NB4 (cell line): Measurements from ENCODE around the gene NIM1K.
"Not testable (repeated sequence)": the region's sequence is repeated elsewhere in the genome, so short reads cannot be mapped to it uniquely, and the experiment has no call there.

Source experiments
- DNase-seq: peaks from one replicate; pipeline ENCODE4 v3.0.0; 2010; ENCODE audit warnings: low read depth
- H3K4me3 ChIP-seq: one replicate; pipeline ENCODE4 v1.5.1; 2011; ENCODE audit warnings: mild to moderate bottlenecking, low read depth, low read length, moderate library complexity
- MYC ChIP-seq: IDR thresholded peaks from 2 replicates; pipeline ENCODE4 v1.6.1; 2011; ENCODE audit warnings: low read depth, low read length
- POLR2A ChIP-seq: IDR thresholded peaks from 2 replicates; pipeline ENCODE4 v1.6.1; 2011; ENCODE audit warnings: mild to moderate bottlenecking; ENCODE audit not compliant: insufficient read length; ENCODE audit errors: extremely low read depth
- TF ChIP-seq, protein P1 (sequence below): IDR thresholded peaks from one replicate; pipeline ENCODE4 v1.5.1; 2012; ENCODE audit warnings: low read depth, low read length
- TF ChIP-seq, protein P2 (sequence below): IDR thresholded peaks from 2 replicates; pipeline ENCODE4 v1.6.1; 2011; ENCODE audit warnings: low read depth, low read length

NIM1K gene

DNA sequence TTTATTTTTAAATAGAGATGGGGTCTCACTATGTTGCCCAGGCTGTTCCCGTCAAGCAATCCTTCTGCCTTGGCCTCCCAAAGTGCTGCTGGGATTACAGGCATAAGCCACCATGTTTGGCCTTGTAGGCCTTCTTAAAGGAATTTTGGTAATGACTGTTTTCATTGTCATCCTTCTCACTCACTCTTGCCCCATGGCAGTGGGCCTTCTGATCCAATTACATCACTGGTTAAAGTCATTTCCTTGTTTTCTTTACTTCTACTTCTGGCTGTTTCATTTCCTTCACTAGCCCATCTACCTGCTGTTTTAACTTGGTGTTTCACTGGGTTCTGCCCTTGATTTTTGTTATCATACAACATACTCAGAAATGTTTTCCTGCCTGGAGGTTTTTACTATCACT lies 20.1 kb upstream of the NIM1K start:
- TF ChIP-seq, protein P1, sequence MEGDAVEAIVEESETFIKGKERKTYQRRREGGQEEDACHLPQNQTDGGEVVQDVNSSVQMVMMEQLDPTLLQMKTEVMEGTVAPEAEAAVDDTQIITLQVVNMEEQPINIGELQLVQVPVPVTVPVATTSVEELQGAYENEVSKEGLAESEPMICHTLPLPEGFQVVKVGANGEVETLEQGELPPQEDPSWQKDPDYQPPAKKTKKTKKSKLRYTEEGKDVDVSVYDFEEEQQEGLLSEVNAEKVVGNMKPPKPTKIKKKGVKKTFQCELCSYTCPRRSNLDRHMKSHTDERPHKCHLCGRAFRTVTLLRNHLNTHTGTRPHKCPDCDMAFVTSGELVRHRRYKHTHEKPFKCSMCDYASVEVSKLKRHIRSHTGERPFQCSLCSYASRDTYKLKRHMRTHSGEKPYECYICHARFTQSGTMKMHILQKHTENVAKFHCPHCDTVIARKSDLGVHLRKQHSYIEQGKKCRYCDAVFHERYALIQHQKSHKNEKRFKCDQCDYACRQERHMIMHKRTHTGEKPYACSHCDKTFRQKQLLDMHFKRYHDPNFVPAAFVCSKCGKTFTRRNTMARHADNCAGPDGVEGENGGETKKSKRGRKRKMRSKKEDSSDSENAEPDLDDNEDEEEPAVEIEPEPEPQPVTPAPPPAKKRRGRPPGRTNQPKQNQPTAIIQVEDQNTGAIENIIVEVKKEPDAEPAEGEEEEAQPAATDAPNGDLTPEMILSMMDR = no peak
- TF ChIP-seq, protein P2, sequence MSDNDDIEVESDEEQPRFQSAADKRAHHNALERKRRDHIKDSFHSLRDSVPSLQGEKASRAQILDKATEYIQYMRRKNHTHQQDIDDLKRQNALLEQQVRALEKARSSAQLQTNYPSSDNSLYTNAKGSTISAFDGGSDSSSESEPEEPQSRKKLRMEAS = no peak
- TF ChIP-seq POLR2A = no peak
- no peak for TF ChIP-seq MYC
- H3K4me3 ChIP-seq = no peak overlapping the region
- DNase-seq = no peak

DNA sequence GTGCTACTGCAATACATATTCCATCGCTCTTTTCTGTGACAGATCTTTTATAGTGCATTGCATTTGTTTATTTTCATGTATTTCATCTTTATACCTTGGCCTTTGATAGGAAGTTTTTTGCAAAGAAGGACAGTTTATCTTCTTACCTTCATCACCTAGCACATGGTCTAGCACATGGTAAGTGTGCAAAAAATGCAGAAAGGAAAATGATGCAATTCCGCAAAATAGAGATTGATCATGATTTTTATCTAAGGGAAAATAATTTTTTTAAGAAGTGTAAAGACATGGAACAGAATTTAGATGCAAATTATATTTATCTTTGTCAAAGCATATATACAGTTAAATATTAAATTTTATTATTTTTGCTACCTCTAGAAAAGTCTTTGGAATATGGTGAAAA lies 19.2 kb upstream of the NIM1K start:
- no peak overlapping the region for H3K4me3 ChIP-seq
- DNase-seq = no peak
- no peak for TF ChIP-seq POLR2A
- TF ChIP-seq, protein P2 = peak; percentile 54; the same call in 1 of the 2 replicates

DNA sequence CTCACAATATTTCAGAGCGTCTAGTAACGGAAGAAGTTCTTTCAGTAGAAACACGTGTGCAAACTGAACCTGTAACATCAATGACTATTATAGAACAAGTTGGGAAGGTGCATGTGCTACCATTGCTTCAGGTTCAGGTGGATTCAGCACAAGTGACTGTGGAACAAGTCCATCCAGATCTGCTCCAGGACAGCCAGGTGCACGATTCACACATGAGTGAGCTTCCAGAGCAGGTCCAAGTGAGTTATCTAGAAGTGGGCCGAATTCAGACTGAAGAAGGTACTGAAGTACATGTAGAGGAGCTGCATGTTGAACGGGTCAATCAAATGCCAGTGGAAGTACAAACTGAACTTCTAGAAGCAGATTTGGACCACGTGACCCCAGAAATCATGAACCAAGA lies 17.4 kb upstream of the NIM1K start:
- no peak for TF ChIP-seq POLR2A
- TF ChIP-seq, protein P2 = no peak
- no peak for TF ChIP-seq MYC
- TF ChIP-seq, protein P1 = no peak
- DNase-seq = no peak
- H3K4me3 ChIP-seq = no peak overlapping the region

DNA sequence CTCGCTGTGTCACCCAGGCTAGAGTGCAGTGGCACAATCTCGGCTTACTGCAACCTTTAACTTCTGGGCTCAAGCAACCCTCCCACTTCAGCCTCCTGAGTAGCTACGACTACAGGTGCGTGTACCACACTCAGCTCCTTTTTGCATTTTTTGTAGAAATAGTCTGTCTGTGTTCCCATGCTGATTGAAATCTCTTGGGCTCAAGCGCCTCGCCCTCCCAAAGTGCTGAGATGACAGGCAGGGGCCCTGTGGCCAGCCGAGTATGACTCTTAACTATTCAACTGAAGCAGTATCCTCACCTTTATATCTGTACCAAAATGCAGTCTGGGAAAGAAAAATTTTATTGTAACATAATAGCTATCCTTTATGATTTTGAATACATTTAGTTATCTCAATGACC lies 12.2 kb upstream of the NIM1K start:
- TF ChIP-seq, protein P1 = no peak
- TF ChIP-seq, protein P2 = no peak
- no peak for TF ChIP-seq POLR2A
- no peak for TF ChIP-seq MYC
- no peak for DNase-seq
- no peak overlapping the region for H3K4me3 ChIP-seq

DNA sequence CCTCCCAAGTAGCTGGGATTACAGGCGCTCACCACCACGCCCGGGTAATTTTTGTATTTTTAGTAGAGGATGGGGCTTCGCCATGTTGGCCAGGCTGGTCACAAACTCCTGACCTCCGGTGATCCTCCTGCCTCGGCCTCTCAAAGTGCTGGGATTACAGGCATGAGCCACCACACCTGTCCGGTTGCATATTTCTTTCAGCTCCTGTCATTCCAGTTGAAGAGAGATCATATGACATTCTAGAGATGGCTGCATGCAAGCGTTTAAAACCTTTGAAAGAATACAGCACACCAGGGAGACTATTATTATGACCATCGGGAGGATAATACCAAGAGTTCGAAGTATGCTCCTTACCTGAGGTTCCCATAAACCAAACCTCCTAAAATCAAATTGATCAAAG lies 9.6 kb upstream of the NIM1K start:
- no peak overlapping the region for H3K4me3 ChIP-seq
- DNase-seq = no peak
- TF ChIP-seq POLR2A (no peak), MYC (no peak)
- TF ChIP-seq, protein P1 = no peak
- TF ChIP-seq, protein P2 = no peak

DNA sequence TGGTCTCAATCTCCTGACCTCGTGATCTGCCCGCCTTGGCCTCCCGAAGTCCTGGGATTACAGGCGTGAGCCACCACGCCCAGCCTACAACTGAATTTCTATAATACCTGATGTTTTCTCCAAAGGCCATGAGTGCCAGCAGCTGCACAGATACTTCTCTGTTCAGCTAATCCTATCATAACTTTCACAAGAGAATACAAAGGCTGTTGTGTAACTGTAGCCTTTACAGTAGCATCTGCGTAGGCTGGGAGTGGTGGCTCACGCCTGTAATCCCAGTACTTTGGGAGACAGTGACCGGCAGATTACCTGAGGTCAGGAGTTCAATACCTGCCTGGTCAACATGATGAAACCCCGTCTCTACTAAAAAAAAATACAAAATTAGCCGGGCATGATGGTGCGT lies 8.9 kb upstream of the NIM1K start:
- not testable (repeated sequence) for DNase-seq, H3K4me3 ChIP-seq

DNA sequence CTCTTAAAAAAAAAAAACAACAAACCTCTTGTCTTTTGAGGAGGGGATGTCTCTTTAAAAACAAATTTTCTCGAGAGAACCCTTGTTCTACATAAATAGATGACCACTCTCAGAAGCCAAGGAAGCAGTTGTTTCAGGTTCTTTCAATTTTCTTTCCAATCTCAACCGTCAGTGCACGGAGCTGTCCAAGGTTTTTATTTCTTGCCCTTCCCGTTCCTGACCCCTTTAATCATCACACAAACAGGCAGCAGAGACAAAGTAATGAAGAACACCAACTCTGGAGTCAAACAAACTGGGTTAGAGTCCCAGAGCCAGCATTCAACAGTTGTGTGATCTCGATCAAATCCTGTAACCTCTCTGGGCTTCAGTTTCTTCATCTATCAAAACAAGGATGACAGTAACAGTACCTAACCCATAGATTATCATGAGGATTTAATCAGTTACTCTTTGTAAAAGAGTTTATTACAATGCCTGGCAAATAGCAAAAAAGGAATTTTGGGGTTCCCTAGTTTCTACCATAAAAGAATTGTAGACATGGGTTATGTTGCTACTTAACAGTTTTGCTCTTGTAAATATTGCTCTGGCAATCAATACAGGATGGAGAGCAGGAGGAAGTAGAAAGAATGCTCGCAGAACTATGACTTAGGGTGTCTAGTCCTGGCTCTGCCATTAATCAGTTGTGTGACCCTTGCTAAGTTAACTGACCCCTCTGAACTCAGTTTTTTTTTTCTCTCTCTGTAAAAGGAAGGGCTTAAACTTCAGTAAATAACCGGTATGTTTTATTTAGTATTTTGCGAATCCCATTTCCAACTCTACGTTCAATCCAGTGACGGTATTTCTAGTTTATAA lies 1.0 kb upstream of the NIM1K start:
- no peak overlapping the region for H3K4me3 ChIP-seq
- peak; percentile 45 for DNase-seq
- no peak for TF ChIP-seq POLR2A
- TF ChIP-seq, protein P1 = no peak
- TF ChIP-seq MYC = no peak
- TF ChIP-seq, protein P2 = no peak
